ENCODE results near the gene EML6. TPM values are rescaled to one million over a fixed set of nuclear protein-coding genes. Genes with fewer than 3 reads are reported as not detected.

Gene EML6
- total and polyA plus RNA-seq, 2 of the 8 experiments (the other 6 are each of a cell fraction or from before 2014, with no cell fraction given) = 1.2 to 1.6 TPM

GRCh38 chr2:54944724-54945326, 221.4 kb downstream of the EML6 start:
- Histone ChIP-seq H3K9me3 (ENCODE audit: insufficient read depth in 2 of 2, low read depth in 1 of 2, low read length in 1 of 2) (no peaks in the 10 kb centered on the region), H2AFZ (ENCODE audit: low read length) (no peak overlapping the region), H2BK120ac (replicated peaks; ENCODE audit: low read depth, low read length) (no peak overlapping the region), H3K23me2 (ENCODE audit: low read depth, low read length) (no peaks in the 10 kb centered on the region), H4K8ac (ENCODE audit: extremely low read depth, insufficient read depth, low read length) (no peak overlapping the region), H3K14ac (ENCODE audit: insufficient read length) (no peak overlapping the region), H3K27me3 (replicated peaks in 1 of 4; ENCODE audit: control insufficient read depth in 3 of 4, extremely low read depth in 1 of 4, insufficient read depth in 3 of 4, low read length in 3 of 4) (no peaks in the 10 kb centered on the region; a peak in 1 of 7 replicates), H4K91ac (replicated peaks; ENCODE audit: insufficient read length, low read length) (no peak overlapping the region), H3K79me1 (ENCODE audit: low read depth, low read length) (no peaks in the 10 kb centered on the region), H3K4me3 (ENCODE audit: extremely low read depth in 1 of 4, insufficient read depth in 2 of 4, low read depth in 3 of 4, low read length in 4 of 4) (no peak overlapping the region), H3K4me1 (replicated peaks in 1 of 4; ENCODE audit: control insufficient read depth in 3 of 4, insufficient read depth in 4 of 4, low read length in 3 of 4) (peaks cover 0 to 5% (median 0%) of the 10 kb centered on the region in 4 experiments; a peak in 2 of 7 replicates), H3K56ac (replicated peaks; ENCODE audit: insufficient read length, low read depth, low read length) (no peak overlapping the region), H3K4ac (replicated peaks; ENCODE audit: insufficient read length, low read depth, low read length) (no peak overlapping the region), H2BK20ac (ENCODE audit: low read length) (no peak overlapping the region), H3K23ac (ENCODE audit: insufficient read length) (no peak overlapping the region), H3K36me3 (ENCODE audit: control insufficient read depth in 2 of 4, insufficient read depth in 4 of 4, low read length in 3 of 4) (no peaks in the 10 kb centered on the region), H4K5ac (ENCODE audit: insufficient read length, low read depth, low read length) (no peak overlapping the region), H2BK15ac (ENCODE audit: low read length) (no peak overlapping the region), H2AK5ac (ENCODE audit: low read depth, low read length) (no peak overlapping the region), H3K27ac (ENCODE audit: low read depth, low read length) (no peak overlapping the region), H3K79me2 (ENCODE audit: control insufficient read depth in 1 of 2, insufficient read depth in 2 of 2, low read length in 2 of 2) (no peaks in the 10 kb centered on the region), H3K18ac (ENCODE audit: extremely low read depth, low read length) (no peak overlapping the region), H4K20me1 (replicated peaks in 1 of 2; ENCODE audit: control insufficient read depth in 1 of 2, insufficient read depth in 2 of 2, low read length in 2 of 2) (no peaks in the 10 kb centered on the region), H3K4me2 (ENCODE audit: insufficient read depth in 1 of 2, low read depth in 2 of 2, low read length in 2 of 2) (no peak overlapping the region), H3K9ac (replicated peaks in 1 of 4; ENCODE audit: extremely low read depth in 1 of 4, low read depth in 3 of 4, low read length in 3 of 4) (no peak overlapping the region), H2BK12ac (ENCODE audit: low read depth, low read length) (no peak overlapping the region), H2BK5ac (ENCODE audit: low read depth, low read length) (no peak overlapping the region)
- no CpG with 5 or more reads among the region's 1 CpG for WGBS, 2 experiments (ENCODE audit: extremely low coverage in 1 of 2, insufficient coverage in 1 of 2, insufficient read length in 1 of 2, insufficient replicate concordance in 2 of 2, low coverage in 1 of 2, low lambda C conversion rate in 2 of 2, missing lambda C conversion rate in 1 of 2)
- FAIRE-seq (no peak), DNase-seq (ENCODE audit: low read depth in 1 of 2, low spot score in 2 of 2) (no peak)
- CTCF ChIA-PET (ENCODE audit: partially characterized antibody) = no interaction called here
- POLR2A ChIA-PET (ENCODE audit: partially characterized antibody) = interaction anchor here (0.6 to 0.8 kb wide), 2 partner anchors 28 to 541 kb away, joined by 3 read pairs; no protein-coding TSS in a partner anchor
- TF ChIP-seq NANOG (IDR thresholded peaks at IDR 0.05; ENCODE audit: insufficient read depth, low read depth, low read length, poor library complexity, severe bottlenecking) = no peak
- TF ChIP-seq SP2 (IDR thresholded peaks at IDR 0.05; ENCODE audit: low read length) = no peak
- no peak for TF ChIP-seq SRF (IDR thresholded peaks at IDR 0.05; ENCODE audit: low read depth, low read length)
- no peak for TF ChIP-seq JUND (IDR thresholded peaks at IDR 0.05; ENCODE audit: low read length)
- TF ChIP-seq KDM5A (IDR thresholded peaks at IDR 0.05; ENCODE audit: low read length) = no peak
- no peak for TF ChIP-seq YY1 (IDR thresholded peaks at IDR 0.05; ENCODE audit: low read depth, low read length)
- TF ChIP-seq, protein P1, sequence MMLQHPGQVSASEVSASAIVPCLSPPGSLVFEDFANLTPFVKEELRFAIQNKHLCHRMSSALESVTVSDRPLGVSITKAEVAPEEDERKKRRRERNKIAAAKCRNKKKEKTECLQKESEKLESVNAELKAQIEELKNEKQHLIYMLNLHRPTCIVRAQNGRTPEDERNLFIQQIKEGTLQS (IDR thresholded peaks at IDR 0.05; ENCODE audit: insufficient read depth, low read depth, low read length) = no peak
- TF ChIP-seq TEAD4 (IDR thresholded peaks at IDR 0.05; ENCODE audit: low read depth, low read length) = no peak
- TF ChIP-seq CEBPB (IDR thresholded peaks at IDR 0.05; ENCODE audit: low read depth, low read length) = no peak
- no peak for TF ChIP-seq HDAC6 (IDR thresholded peaks at IDR 0.05; ENCODE audit: low read depth, low read length)
- no peak for TF ChIP-seq KDM4A (IDR thresholded peaks at IDR 0.05; ENCODE audit: low read depth, low read length, severe bottlenecking)
- TF ChIP-seq GTF2F1 (IDR thresholded peaks at IDR 0.05; ENCODE audit: borderline replicate concordance, low read depth, low read length) = no peak
